SIG-M5 (cell line): ENCODE measurements around the gene TSC22D1.

ENCODE experiments used
- DNase-seq: peaks from one replicate; lab custom pipeline; 2025; lab: John Stamatoyannopoulos, UW

Gene TSC22D1

DNA sequence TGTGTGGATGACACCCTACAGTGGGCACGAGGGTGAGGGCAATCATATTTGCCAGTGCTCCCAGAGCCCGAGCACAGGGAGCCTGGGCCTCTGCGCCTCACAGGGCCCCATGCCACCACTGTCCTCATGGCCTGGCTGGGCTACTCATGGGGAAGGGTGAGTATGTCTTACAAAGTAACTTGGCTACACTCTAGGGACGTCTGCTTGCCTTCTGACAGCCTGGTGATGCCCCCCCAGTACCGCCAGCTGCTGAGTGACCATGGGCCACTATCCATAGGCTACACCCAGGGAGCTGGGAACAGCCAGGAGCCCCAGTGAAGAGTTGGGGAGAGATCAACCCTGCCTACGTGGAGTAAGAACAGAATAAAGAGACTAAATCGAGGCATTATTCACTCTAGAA, 123.7 kb downstream of the TSC22D1 start:
- no peak for DNase-seq

DNA sequence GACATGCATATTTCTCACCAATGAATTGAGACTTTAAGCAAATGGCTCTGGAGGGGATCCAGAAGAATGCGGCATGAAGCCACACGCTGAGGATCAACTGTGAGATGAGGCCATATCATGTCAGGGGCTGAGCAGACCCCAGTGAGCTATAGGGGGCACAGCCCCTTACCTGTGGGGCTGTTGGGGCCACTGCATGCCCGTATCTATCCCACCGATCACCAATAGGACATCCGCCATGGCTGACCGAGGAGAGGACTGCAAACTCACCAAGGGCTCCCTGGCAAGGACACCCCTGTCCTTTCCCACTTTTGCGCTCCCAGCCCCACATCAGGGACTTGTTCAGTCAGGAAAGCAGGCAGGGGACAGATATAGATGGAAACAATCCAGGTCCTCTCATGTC, 124.5 kb downstream of the TSC22D1 start:
- DNase-seq: no peak

DNA sequence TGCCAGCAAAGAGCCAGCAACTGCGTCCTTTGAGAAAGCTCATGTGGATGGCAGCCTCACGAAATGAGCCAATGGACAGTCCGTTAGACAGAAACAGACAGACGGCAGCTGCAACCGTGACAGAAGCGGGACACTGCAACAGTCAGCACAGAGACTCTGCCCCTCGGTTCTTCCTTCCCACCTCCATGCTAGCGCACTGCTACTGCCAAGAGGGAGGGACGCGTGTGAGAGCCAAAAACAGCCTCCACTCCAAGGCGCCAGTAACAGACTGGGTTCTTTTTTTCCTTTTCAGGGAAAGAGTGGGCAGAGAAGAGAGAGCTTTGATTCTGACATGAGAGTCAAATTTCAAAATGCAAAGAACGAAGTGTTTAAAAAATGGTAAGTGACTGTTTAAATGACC, 125.0 kb downstream of the TSC22D1 start:
- DNase-seq: no peak

DNA sequence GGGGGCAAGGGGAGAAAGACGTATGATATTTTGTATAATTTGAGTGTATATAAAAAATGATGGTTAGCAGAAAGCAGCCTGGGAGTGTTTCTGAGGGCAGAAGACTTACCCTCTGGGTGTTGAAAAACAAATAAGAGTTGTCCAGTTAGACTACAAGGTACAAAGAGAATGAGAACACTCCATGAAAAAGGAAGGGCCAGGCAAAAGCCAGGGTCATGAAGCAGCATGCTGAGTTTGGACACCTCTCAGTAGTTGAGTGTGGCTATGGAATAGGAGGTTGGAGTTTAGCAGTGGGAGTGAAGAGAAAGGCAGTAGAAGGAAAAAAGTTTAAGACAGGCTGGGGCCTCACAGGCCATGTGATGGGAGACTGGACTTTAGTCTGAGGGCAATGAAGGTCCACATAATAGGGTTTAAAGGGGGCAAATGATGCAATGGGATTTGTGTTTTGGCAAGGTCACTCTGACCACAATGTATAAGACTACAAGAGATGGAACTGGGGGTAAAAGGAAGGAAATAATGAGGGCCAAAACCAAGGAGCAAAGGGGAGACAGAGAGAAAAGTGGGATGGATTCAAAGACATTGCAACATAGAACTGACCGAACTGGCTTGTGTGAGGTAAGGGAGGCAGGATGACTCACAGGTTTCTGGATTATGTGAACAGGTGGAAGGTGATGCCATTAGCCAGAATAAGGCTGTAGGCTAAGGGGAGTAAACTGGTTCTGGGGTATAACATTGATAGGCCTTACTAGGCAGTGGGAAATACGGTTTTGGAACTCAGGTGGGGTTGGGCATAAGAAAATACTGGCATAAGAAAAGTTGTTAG, 125.9 kb downstream of the TSC22D1 start:
- no peak for DNase-seq

DNA sequence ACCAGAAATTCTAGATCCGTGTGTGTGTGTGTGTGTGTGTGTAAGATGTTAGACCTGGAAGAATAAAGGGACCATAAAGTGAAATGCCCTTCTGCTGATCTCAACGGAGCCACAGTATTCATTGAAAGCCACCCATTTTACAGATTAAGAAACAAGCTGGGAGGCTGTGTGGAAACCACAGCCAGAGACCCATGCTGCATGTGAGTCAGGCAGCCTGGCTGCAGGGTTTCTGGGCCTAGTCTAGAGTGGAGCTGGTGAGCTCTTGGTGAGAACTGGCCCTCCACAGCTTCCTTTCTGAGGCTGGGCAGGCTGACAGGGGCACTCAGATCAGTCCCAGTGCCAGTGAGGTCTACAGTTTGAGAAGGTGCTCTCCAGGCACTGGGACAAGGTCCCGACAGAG, 127.3 kb downstream of the TSC22D1 start:
- DNase-seq: no peak

DNA sequence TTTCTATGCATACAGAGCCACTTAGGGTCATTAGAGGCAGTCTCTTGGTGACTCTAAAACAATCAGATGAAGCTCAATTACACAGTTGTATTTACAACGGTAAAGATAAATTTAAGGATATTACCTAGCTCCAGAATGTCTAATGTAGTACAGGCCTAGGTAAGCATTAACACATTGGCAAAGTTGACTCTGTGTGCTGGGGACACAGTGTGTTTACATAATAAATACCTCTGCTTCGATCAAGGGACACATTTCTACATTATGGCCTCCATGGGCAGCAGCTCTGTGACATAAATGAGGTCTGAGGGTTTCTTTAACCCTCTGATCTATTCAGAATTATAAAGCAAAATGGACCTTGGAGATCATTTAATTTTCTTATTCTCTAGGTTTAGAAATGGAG, 127.8 kb downstream of the TSC22D1 start:
- no peak for DNase-seq

DNA sequence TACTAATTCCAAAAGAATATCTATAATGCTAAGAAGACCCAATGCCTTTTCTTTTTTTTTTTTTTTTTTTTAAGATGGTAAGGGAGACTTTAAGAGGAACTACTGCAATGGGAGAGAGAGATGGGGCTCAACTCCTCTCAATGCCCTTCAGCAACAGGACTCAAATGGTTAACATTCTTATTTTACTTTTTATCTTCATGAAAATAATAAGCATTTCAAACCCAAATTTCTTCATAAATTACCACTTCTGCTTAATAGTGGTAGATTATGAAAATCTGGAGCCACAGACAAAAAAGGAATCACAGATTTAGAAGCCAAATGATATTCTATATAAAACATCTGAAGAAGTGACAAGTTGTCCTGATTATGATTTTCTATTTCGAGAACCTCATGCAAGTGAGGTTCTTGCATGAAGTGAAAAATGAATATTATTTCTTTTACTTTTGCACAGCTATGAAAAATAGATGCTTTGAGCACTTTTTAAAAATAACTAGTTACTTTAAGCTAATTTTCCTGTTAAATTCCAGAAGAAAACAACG, 128.3 kb downstream of the TSC22D1 start:
- DNase-seq: no peak

DNA sequence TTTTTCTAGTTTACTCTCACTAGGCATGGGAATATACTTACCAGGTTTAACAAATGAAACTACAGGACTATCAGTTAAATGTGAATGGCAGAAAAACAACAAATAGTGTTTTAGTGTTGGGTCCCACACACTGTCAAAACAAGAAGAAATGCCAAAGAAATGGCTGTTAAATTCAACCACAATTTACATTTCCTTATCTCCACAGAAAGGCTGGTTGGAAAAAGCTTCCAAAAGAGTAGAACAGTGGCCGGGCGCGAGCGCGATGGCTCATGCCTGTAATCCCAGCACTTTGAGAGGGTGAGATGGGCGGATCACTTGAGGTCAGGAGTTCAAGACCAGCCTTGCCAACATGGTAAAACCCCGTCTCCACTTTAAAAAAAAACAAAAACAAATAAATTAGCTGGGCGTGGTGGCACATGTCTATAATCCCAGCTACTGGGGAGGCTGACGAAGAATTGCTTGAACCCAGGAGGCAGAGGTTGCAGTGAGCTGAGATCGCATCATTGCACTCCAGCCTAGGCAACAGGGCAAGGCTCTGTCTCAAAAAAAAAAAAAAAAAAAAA, 136.0 kb downstream of the TSC22D1 start:
- DNase-seq: no peak

DNA sequence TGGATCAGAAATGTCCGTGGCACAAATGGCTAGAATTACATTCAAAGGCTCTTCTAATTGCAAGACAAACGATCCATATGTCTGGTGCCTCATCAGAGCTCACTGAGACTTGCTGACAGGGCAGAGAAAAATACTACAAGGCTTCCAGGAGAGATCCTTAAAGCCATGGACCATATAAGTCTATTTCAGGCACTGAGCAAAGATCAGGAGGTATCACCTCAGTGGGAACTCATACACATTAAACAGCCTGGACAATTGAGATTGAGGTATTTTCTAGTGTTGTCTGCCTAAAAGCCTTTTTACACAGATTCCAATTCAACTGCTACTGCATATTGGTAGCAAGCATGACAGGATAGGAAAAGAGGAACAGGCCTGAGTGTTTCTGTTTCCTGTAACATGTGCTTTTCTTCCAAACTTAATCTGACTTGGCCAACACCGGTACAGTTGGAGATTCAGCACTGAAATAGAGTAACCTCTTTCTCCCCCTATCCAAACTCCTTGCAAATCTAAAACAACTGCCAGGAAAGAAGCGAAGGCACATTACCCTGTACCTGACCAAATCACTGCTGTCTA, 136.6 kb downstream of the TSC22D1 start:
- DNase-seq: no peak

DNA sequence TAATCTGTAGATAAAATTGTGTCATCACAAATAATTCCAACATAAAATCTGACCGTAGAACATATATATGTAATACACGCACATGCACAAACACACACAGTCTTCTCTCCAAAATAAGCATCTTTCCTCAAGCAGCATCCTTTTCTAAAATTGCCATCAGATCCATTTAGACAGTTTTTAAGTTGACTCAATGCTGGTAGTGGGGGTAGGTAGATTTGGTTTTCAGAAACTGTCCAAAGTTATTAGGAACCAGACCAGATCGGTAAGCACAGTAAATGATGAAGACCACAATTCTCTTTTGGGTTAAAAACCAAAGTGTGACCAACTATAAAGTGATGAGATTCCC, 137.9 kb downstream of the TSC22D1 start:
- DNase-seq: no peak

DNA sequence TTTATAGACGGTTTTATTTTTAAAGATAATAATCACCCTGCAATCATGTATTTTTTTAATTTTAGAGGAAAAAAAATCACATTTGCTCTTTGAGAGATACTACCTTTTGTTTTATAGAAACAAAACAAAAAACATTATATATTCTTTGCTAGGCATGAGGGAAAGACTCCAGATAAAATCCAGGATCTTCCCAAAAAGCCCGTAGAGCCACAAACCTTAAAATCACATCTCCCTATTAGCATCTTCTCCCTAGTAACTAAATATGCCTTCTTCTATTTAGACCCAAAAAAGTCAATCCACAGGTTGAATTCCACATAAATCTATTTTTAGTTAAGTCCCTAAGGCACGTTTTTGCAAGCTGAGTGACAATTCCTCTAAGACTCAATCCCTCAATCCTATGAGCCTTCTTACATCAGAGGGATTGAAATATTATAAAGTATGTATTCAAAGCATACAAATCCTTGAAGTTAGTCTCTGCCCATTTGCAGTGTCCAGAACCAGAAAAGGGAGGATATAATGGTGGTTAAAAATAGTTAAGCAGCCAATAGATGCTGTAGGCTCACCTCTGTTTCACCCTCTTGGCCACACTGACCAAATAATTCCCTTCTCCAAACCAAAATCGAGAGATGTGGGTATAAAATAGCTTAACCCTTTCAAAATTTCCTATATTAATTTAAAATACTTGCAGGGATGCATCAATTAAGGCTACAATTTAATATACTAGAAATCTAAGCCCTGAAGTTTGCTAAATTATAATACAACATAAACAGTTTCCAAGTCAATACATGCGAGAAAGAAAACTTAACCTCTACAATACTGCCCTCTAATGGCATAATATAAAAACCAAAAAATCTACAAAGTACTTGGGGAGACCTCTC, 138.5 kb downstream of the TSC22D1 start:
- DNase-seq: no peak

DNA sequence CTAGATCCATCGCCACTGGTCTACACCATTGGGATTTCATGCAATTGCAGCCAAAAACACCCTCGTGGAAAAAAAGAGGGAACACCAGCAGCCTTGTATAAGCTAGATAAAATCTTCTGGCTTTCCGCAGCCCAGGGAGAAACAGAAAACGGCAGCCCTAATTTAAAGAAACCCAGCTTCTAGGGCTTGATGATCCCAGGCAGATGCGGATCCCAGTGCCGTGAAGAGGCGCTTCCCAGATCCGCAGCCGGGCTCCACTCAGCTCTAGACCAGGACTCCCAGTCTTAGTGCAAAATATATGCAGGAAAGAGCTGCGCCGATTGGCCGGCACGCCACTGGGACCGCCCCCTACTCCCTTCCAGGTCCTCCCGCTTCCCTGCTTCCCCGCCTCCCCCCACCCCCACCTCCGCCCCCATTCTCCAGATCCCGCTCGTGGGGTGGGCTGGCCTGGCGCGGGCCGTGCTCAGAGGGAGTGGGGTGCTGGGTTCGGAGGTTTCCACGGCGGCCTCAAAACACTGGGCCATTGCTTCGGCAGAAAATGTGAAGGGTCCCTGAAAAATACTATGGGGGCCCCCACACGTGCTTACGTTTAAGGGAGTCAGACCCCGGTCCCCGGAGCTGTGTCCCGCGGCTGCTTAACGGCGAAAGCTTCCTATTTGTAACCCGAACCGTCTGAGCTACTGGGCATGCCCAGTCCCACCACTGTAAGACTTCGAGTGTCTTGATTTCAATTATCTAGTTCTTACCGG, 139.4 kb downstream of the TSC22D1 start:
- peak; percentile 21 for DNase-seq

DNA sequence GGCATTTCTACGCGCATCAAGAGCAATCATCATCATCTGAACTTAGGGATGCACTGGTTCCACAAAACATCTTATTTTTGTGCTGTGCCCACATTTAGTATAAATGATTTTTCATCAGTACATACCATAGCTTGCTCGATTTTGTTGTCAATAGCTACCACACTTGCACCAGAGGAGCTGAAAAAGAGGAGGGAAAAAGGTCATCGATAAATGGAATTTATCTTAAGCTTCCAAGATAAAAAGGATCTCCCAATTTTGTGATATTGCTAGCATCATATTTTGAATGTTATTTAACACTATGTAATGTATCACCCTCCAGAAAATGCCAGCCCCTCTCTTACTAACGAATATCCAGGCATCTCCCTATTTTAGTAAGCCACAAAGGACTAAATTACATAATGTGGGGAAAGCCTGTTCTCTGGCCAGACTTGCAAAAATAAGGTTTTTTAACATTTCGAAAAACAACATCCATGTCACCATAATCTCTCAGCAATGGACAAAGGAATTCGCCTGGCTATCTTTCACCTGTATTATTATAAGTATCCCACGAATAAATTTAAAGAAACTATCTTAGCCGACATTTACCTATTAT, 140.1 kb downstream of the TSC22D1 start:
- DNase-seq: no peak

DNA sequence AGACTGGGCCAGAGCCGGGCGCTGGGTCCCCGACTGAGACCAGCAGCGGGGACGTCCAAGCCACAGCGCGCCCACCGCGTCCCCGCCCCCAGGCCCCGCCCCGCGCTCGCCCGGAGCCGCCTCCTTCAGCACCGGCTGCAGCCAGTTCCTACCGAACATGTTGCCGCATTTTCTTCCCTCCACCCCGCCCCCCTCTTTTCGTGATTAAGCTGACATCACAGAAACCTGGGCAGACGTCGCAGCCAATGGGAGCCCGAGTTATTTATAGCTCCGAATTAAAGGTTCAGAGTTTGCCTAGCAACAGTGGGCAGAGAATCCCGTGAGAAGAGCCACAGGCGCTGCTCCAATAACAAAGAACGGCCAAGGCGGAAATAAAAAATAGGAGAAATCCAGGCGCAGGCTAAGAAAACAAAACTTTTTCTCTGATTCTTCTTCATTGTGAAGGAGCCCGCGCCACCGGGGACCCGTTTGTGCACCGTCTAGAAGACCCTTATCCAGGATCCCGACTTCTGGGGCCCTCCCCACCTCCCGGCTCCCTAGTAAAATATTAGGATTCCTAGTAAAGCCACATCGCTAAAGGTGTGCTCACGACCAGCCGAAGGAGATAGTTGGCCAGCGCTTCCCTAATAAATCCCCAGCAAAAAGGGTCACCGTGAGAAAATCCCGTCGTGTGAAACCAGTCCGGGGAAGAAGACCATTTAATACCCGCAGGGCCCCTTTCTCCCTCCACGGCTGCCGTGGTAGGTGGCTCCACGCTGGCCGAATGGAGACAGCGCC, 140.8 kb downstream of the TSC22D1 start:
- peak; percentile 85 for DNase-seq

DNA sequence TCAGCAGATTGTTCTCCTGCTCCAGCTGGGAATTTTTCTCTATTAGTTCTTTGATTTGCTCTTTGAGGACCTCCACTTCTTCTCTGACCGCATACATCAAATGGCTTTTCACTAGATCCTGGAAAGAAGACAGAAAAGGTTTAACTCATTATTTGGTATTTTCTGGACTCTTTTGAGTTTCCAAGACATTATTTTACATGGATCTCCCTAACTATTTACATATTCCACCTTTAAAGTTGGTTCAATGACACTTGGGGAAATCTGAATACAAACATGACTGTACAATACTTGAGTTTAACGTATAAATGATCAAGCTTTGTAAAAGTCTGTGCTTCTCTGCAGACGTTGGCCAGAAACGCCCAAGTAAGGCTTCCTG, 141.4 kb downstream of the TSC22D1 start:
- DNase-seq: no peak

DNA sequence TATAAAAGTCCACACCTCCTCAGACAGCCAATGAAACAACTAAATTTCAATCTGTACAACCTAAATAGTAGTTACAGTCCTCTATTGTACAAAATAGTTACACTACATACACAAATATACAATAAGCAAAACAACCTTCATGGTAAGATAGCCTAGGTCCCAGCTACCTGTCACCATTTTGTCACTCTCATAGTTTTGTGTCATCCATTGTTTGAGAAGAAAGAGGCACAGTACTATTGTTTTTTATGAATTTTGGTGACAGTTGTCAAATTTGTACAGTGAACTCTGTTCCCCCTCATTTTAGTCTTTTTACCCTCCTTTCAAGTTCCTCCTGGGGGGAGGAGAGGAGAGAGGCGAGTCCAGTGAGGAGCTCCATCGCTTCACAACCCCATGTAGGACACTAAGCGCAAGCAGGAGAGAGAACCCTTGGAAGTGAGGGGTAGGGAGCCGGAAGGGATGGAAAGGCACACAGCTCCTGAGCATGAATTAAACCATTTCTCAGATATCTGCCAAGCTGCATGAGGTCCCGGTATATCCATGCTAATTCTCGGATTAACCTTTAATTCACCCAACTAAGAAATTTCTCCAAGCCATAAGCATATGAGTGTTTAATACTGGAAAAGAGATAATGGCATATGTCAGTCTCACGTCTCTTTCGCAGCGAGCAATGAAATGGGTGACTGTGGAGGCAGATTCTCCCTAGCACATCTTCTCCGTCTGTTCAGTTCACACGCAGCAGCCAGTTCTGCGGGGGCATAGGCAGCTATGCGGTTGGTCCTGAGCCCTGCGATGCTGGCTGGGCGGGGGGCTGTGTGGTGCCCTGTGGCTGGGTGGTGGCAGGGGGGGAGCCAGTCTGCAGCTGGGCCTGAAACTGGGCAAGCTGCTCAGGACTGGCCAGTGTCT, 142.0 kb downstream of the TSC22D1 start:
- no peak for DNase-seq

DNA sequence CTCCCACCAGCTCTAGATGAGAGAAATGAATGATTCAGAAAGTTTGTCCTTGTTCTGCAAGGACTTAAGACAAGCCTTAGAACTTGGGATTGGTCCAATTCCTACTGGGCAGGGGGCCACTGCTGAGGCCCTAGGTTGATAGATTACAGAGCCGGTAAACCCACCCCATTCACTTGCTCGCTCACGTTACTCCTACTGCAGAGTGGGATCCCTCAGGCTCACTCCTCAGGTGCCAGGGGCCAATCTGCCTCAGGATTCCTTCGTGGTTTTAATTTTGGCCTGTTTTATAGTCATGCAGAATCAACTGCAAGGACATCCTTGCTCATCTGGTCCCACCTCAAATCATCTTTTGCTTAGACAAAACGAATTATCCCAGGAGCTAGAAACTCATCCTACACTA, 143.5 kb downstream of the TSC22D1 start:
- no peak for DNase-seq

DNA sequence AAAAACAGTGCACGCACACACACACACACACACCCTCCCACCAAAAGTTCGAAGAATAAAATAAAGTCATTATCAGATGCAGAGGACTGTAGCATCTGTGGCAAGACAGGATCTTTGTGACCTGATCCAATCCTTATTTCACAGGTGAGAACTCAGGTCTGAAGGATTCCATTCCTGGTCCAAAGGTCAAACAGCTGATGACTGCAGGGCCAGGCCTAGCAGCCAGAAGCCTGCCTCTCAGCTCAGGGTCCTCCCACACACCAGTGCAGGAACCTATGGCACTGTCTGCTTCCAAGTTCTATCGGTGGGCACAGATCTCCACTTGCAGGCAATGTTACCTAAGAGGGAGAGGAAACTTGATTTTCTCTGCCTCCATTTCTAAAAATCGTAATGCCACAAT, 145.0 kb downstream of the TSC22D1 start:
- no peak for DNase-seq

DNA sequence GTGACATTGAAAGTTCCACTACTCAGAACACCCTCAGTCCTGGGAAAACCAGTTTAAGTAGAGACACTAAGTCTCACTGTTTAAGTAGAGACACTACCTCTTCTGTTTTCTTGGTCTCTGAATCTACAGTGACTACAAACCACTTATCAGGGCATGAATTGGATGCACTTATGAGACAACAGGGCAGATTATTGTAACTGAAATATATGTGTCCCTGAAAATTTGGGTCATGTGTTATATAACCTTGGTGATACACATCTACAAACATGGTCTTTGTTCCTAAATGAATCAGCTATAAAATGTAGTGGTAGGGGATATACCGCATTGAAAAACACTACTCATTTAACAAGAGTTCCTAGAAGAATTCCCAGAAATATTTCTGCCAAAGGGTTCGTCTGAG, 146.8 kb downstream of the TSC22D1 start:
- no peak for DNase-seq

DNA sequence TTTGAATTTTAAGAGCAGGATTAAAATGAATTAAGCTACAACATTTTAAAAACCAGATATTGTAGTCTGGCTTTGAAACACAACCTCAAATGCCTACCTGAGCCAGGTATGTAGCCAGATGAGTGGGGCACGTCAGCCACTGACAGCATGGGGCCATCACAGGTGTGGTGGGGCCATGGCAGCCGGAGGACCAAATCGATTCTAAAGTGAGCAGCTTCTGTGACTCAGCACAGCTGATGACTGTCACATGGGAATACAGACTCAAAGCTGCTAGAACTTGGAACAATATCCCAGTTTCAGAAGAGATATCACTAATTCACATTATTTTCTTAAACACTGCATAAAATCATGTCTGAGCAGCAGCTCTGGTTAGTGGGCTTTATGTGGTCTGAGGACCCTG, 149.7 kb downstream of the TSC22D1 start:
- no peak for DNase-seq
